Skin of body (tissue), 2 donors: Measurements from ENCODE around the gene GADD45A. TPM values are rescaled to one million over a fixed set of nuclear protein-coding genes. Genes with fewer than 3 reads are reported as not detected.

ENCODE experiments used
- small RNA-seq: library from RNA; depleted of rRNA; stranded (forward); fragments of <200 nt; gene quantifications from one replicate; pipeline ENCODE3, GENCODE V24; 2014; ENCODE audit warnings: low replicate concordance
- total RNA-seq: library from RNA; depleted of rRNA; stranded (reverse); fragments of >200 nt; gene quantifications from one replicate; pipeline ENCODE4 v1.2.3, GENCODE V29; 2014

Gene GADD45A
- total RNA-seq, 1 donor from 2014 or later, result 20.4 TPM

Small RNAs within 50 kb of the gene (small RNA-seq; reads per million reads assigned to genes)
- gene RN7SL392P, result not detected

Other genes with a start within 250 kb of the GADD45A start
- 97.0 TPM for gene GNG12, start 148.3 kb downstream of the GADD45A start, total RNA-seq